Prostate gland (tissue), 2 donors: Measurements from ENCODE around the gene PI4KB.

Experiments
- CTCF ChIP-seq, 4 experiments: fragments of 200-600 bp in 2 of 4; fragments of 450-650 bp in 2 of 4; sonication (generic) in 2 of 4; IDR thresholded peaks; 1 replicate in 3 of 4; 2 replicates in 1 of 4; pipeline ENCODE4 v1.5.1; 2016 to 2019; ENCODE audit warnings: antibody characterized with exemption in 4 of 4, mild to moderate bottlenecking in 2 of 4, moderate library complexity in 2 of 4
- POLR2A ChIP-seq: fragments of 450-650 bp; IDR thresholded peaks from one replicate; pipeline ENCODE4 v1.6.1; 2016; ENCODE audit warnings: antibody characterized with exemption, mild to moderate bottlenecking
- POLR2AphosphoS5 ChIP-seq: sonication (generic); formaldehyde crosslinking; IDR thresholded peaks from one replicate; pipeline ENCODE4 v1.6.1; 2017; ENCODE audit warnings: antibody characterized with exemption

GRCh38 chr1:151325646-151326429 lies 1.4 kb downstream of the PI4KB start:
- no peak for TF ChIP-seq CTCF (IDR thresholded peaks at IDR 0.05)
- no peak for TF ChIP-seq POLR2A
- no peak for TF ChIP-seq POLR2AphosphoS5
